ENCODE measurements around the gene YRDC.

YRDC gene

DNA sequence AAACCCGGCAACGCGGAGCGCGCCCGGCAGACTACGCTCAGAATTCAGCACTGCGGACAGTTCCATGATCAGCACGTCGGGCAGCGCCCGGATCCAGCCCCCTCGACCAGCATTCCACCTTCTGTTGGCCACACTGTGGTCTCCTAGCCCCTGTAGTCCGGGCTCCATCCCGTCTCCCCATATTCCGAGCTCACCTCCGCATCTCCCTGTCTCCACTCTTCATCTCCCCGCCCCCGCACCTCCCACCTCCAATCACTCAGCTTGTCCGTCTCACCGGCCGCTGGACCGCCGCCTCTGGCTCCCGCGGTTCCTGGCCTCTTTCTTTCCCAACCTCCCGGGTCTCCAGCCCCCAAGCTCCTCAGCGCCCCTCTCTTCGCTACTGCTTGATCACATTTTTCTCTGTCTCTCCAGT lies 43.6 kb downstream of the YRDC start (continued):
- peak; percentile 39; the same call in 1 of the 2 replicates for TF ChIP-seq INSM2 (tag by site-specific recombination; IDR thresholded peaks at IDR 0.05)
- TF ChIP-seq ZNF677 (tag by site-specific recombination; IDR thresholded peaks at IDR 0.05) = no peak
- no peak for TF ChIP-seq ZNF324 (tag by site-specific recombination; IDR thresholded peaks at IDR 0.05)
- no peak for TF ChIP-seq ZNF112 (tag by site-specific recombination; IDR thresholded peaks at IDR 0.05)
- no peak for TF ChIP-seq ZNF596 (tag by site-specific recombination; IDR thresholded peaks at IDR 0.05)
- no peak for TF ChIP-seq ZNF548 (tag by site-specific recombination; IDR thresholded peaks at IDR 0.05)
- TF ChIP-seq ZNF274 (IDR thresholded peaks at IDR 0.05; ENCODE audit: low read length) = no peak
- no peak for TF ChIP-seq ZNF274 (tag by site-specific recombination; IDR thresholded peaks at IDR 0.05; ENCODE audit: borderline replicate concordance)
- TF ChIP-seq, protein P1, sequence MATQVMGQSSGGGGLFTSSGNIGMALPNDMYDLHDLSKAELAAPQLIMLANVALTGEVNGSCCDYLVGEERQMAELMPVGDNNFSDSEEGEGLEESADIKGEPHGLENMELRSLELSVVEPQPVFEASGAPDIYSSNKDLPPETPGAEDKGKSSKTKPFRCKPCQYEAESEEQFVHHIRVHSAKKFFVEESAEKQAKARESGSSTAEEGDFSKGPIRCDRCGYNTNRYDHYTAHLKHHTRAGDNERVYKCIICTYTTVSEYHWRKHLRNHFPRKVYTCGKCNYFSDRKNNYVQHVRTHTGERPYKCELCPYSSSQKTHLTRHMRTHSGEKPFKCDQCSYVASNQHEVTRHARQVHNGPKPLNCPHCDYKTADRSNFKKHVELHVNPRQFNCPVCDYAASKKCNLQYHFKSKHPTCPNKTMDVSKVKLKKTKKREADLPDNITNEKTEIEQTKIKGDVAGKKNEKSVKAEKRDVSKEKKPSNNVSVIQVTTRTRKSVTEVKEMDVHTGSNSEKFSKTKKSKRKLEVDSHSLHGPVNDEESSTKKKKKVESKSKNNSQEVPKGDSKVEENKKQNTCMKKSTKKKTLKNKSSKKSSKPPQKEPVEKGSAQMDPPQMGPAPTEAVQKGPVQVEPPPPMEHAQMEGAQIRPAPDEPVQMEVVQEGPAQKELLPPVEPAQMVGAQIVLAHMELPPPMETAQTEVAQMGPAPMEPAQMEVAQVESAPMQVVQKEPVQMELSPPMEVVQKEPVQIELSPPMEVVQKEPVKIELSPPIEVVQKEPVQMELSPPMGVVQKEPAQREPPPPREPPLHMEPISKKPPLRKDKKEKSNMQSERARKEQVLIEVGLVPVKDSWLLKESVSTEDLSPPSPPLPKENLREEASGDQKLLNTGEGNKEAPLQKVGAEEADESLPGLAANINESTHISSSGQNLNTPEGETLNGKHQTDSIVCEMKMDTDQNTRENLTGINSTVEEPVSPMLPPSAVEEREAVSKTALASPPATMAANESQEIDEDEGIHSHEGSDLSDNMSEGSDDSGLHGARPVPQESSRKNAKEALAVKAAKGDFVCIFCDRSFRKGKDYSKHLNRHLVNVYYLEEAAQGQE (tag by site-specific recombination; IDR thresholded peaks at IDR 0.05) = peak; percentile 99
- TF ChIP-seq ZNF292 (tag by site-specific recombination; IDR thresholded peaks at IDR 0.05; ENCODE audit: borderline replicate concordance, low read depth) = no peak
- peak; percentile 28; the same call in 1 of the 2 replicates for TF ChIP-seq ZNF610 (tag by site-specific recombination; IDR thresholded peaks at IDR 0.05; ENCODE audit: borderline replicate concordance)
- no peak for TF ChIP-seq ZNF621 (tag by site-specific recombination; IDR thresholded peaks at IDR 0.05)
- TF ChIP-seq GLIS2 (tag by site-specific recombination; IDR thresholded peaks at IDR 0.05) = 0 out of 2 replicates have a peak, but pooled peaks have one; percentile 14
- TF ChIP-seq PATZ1 (tag by site-specific recombination; IDR thresholded peaks at IDR 0.05) = peak; percentile 70
- peak; percentile 63; the same call in 1 of the 2 replicates for TF ChIP-seq ZNF140 (tag by site-specific recombination; IDR thresholded peaks at IDR 0.05)
- TF ChIP-seq ZNF785 (tag by site-specific recombination; IDR thresholded peaks at IDR 0.05) = no peak
- no peak for TF ChIP-seq ZNF155 (tag by site-specific recombination; IDR thresholded peaks at IDR 0.05)
- TF ChIP-seq ELK4 (IDR thresholded peaks at IDR 0.05; ENCODE audit: borderline replicate concordance, low read depth, low read length) = no peak
- TF ChIP-seq, protein P2, sequence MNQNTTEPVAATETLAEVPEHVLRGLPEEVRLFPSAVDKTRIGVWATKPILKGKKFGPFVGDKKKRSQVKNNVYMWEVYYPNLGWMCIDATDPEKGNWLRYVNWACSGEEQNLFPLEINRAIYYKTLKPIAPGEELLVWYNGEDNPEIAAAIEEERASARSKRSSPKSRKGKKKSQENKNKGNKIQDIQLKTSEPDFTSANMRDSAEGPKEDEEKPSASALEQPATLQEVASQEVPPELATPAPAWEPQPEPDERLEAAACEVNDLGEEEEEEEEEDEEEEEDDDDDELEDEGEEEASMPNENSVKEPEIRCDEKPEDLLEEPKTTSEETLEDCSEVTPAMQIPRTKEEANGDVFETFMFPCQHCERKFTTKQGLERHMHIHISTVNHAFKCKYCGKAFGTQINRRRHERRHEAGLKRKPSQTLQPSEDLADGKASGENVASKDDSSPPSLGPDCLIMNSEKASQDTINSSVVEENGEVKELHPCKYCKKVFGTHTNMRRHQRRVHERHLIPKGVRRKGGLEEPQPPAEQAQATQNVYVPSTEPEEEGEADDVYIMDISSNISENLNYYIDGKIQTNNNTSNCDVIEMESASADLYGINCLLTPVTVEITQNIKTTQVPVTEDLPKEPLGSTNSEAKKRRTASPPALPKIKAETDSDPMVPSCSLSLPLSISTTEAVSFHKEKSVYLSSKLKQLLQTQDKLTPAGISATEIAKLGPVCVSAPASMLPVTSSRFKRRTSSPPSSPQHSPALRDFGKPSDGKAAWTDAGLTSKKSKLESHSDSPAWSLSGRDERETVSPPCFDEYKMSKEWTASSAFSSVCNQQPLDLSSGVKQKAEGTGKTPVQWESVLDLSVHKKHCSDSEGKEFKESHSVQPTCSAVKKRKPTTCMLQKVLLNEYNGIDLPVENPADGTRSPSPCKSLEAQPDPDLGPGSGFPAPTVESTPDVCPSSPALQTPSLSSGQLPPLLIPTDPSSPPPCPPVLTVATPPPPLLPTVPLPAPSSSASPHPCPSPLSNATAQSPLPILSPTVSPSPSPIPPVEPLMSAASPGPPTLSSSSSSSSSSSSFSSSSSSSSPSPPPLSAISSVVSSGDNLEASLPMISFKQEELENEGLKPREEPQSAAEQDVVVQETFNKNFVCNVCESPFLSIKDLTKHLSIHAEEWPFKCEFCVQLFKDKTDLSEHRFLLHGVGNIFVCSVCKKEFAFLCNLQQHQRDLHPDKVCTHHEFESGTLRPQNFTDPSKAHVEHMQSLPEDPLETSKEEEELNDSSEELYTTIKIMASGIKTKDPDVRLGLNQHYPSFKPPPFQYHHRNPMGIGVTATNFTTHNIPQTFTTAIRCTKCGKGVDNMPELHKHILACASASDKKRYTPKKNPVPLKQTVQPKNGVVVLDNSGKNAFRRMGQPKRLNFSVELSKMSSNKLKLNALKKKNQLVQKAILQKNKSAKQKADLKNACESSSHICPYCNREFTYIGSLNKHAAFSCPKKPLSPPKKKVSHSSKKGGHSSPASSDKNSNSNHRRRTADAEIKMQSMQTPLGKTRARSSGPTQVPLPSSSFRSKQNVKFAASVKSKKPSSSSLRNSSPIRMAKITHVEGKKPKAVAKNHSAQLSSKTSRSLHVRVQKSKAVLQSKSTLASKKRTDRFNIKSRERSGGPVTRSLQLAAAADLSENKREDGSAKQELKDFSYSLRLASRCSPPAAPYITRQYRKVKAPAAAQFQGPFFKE (tag by site-specific recombination; IDR thresholded peaks at IDR 0.05; ENCODE audit: borderline replicate concordance) = no peak
- TF ChIP-seq, protein P3, sequence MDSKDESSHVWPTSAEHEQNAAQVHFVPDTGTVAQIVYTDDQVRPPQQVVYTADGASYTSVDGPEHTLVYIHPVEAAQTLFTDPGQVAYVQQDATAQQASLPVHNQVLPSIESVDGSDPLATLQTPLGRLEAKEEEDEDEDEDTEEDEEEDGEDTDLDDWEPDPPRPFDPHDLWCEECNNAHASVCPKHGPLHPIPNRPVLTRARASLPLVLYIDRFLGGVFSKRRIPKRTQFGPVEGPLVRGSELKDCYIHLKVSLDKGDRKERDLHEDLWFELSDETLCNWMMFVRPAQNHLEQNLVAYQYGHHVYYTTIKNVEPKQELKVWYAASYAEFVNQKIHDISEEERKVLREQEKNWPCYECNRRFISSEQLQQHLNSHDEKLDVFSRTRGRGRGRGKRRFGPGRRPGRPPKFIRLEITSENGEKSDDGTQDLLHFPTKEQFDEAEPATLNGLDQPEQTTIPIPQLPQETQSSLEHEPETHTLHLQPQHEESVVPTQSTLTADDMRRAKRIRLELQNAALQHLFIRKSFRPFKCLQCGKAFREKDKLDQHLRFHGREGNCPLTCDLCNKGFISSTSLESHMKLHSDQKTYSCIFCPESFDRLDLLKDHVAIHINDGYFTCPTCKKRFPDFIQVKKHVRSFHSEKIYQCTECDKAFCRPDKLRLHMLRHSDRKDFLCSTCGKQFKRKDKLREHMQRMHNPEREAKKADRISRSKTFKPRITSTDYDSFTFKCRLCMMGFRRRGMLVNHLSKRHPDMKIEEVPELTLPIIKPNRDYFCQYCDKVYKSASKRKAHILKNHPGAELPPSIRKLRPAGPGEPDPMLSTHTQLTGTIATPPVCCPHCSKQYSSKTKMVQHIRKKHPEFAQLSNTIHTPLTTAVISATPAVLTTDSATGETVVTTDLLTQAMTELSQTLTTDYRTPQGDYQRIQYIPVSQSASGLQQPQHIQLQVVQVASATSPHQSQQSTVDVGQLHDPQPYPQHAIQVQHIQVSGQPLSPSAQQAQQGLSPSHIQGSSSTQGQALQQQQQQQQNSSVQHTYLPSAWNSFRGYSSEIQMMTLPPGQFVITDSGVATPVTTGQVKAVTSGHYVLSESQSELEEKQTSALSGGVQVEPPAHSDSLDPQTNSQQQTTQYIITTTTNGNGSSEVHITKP (tag by site-specific recombination; IDR thresholded peaks at IDR 0.05) = no peak
- no peak for TF ChIP-seq YY2 (tag by site-specific recombination; IDR thresholded peaks at IDR 0.05)
- no peak for TF ChIP-seq ZNF473 (tag by site-specific recombination; IDR thresholded peaks at IDR 0.05)

Data from HEK293 (cell line).